GM12878 (cell line): ENCODE measurements around the gene DMKN. TPM values are rescaled to one million over a fixed set of nuclear protein-coding genes. Genes with fewer than 3 reads are reported as not detected.

Source experiments
- ATF3 ChIP-seq: IDR thresholded peaks from 2 replicates; pipeline ENCODE4 v1.6.1; 2011; ENCODE audit warnings: low read depth, mild to moderate bottlenecking, low read length, moderate library complexity, borderline replicate concordance; ENCODE audit errors: extremely low read depth
- BCL11A ChIP-seq: IDR thresholded peaks from 2 replicates; pipeline ENCODE4 v1.6.1; 2011; ENCODE audit warnings: low read depth, low read length
- CBFB ChIP-seq: IDR thresholded peaks from 2 replicates; pipeline ENCODE4 v1.6.1; 2016; ENCODE audit warnings: antibody characterized with exemption, low read depth
- CHD1 ChIP-seq: IDR thresholded peaks from 2 replicates; pipeline ENCODE4 v1.6.1; 2012; ENCODE audit warnings: low read depth, low read length, improper control_type of control experiment
- CREM ChIP-seq: IDR thresholded peaks from 2 replicates; pipeline ENCODE4 v1.6.1; 2014; ENCODE audit warnings: antibody characterized with exemption, low read depth
- E4F1 ChIP-seq: fragments of 450-650 bp; IDR thresholded peaks from 2 replicates; pipeline ENCODE4 v1.6.1; 2018; ENCODE audit warnings: borderline replicate concordance, mild to moderate bottlenecking; ENCODE audit not compliant: partially characterized antibody
- IRF5 ChIP-seq: fragments of 450-650 bp; IDR thresholded peaks from 2 replicates; pipeline ENCODE4 v1.6.1; 2017; ENCODE audit warnings: borderline replicate concordance
- MLLT1 ChIP-seq: fragments of 450-650 bp; IDR thresholded peaks from 2 replicates; pipeline ENCODE4 v1.6.1; 2016; ENCODE audit warnings: mild to moderate bottlenecking
- MTA3 ChIP-seq: IDR thresholded peaks from 2 replicates; pipeline ENCODE4 v1.6.1; 2012; ENCODE audit warnings: low read length, inconsistent platforms, borderline replicate concordance
- NFYB ChIP-seq: IDR thresholded peaks from 2 replicates; pipeline ENCODE4 v1.6.1; 2011; ENCODE audit warnings: low read depth, mild to moderate bottlenecking, low read length, improper control_type of control experiment, moderate library complexity; ENCODE audit not compliant: insufficient read depth
- RUNX3 ChIP-seq: IDR thresholded peaks from 2 replicates; pipeline ENCODE4 v1.6.1; 2012; ENCODE audit warnings: low read length, inconsistent platforms
- SMARCA5 ChIP-seq: fragments of 450-650 bp; IDR thresholded peaks from 2 replicates; pipeline ENCODE4 v1.6.1; 2017; ENCODE audit warnings: mild to moderate bottlenecking
- ZBTB40 ChIP-seq: fragments of 450-650 bp; IDR thresholded peaks from 2 replicates; pipeline ENCODE4 v1.6.1; 2016; ENCODE audit warnings: mild to moderate bottlenecking, moderate library complexity, borderline replicate concordance
- polyA plus RNA-seq, 11 experiments: library from polyadenylated mRNA; depleted of rRNA in 4 of 11; unstranded in 6 of 11; stranded (reverse) in 5 of 11; fragments of >200 nt; fragmentation: Nextera tagmentation in 4 of 11; fragmentation: Illumina TruSeq in 1 of 11; extraction: Ambion mirVana in 4 of 11; extraction: Trizol in 1 of 11; gene quantifications; 1 replicate in 1 of 11; 2 replicates in 10 of 11; pipeline versions ENCODE4 v1.2.1 to v1.2.3, GENCODE V29; 2011 to 2016; ENCODE audit warnings: inconsistent platforms in 2 of 11, missing spikeins in 2 of 11, low read depth in 1 of 11
- total RNA-seq, 4 experiments: library from RNA; depleted of rRNA in 3 of 4; stranded (reverse); fragments of >200 nt in 3 of 4; fragmentation: Illumina TruSeq in 1 of 4; extraction: Trizol in 1 of 4; gene quantifications; 2 replicates each; pipeline versions ENCODE4 v1.2.1 to v1.2.3, GENCODE V29; 2013 to 2021

Gene DMKN
- total and polyA plus RNA-seq, 10 of the 15 experiments (the other 5 are each of a cell fraction or from before 2014, with no cell fraction given), result 36.4 to 114 (median 58.6) TPM

GRCh38 chr19:35545855-35546381, 32.5 kb upstream of the DMKN start (continued):
- peak; percentile 67; the same call in 1 of the 2 replicates for TF ChIP-seq CBFB
- no peak for TF ChIP-seq ZBTB40
- 0 out of 2 replicates have a peak, but pooled peaks have one; percentile 18 for TF ChIP-seq BCL11A
- TF ChIP-seq MTA3, result peak; percentile 71; the same call in 1 of the 2 replicates
- no peak for TF ChIP-seq E4F1
- TF ChIP-seq SMARCA5, result no peak; the same call in 1 of the 2 replicates
- TF ChIP-seq CHD1, result no peak
- no peak for TF ChIP-seq NFYB
- TF ChIP-seq MLLT1, result peak; percentile 64; the same call in 1 of the 2 replicates
- peak; percentile 34; the same call in 1 of the 2 replicates for TF ChIP-seq CREM
- no peak for TF ChIP-seq ATF3
- peak; percentile 92 for TF ChIP-seq RUNX3
- TF ChIP-seq IRF5, result peak; percentile 31; the same call in 1 of the 2 replicates
